Right ventricle myocardium superior (tissue), 1 donor: Measurements from ENCODE around the gene CD247. TPM values are rescaled to one million over a fixed set of nuclear protein-coding genes. Genes with fewer than 3 reads are reported as not detected.

ENCODE experiments used
- ATAC-seq: fragments of 200-7000 bp; cut with Tn5 transposase; one replicate; pipeline ENCODE4 v1.9.1; 2020; ENCODE audit warnings: mild to moderate bottlenecking; ENCODE audit not compliant: poor library complexity
- DNase-seq: peaks from one replicate; pipeline ENCODE4 v3.0.0-alpha.2; 2020
- intact Hi-C: fragments of 100-400 bp; cut with DNase I; formaldehyde crosslinking; loops from one replicate; pipeline ENCODE4 v1.11.2; 2022
- total RNA-seq: library from RNA; stranded (reverse); fragmentation: NEBNext Ultra II Directional; extraction: Animal tissue kit (Norgen Biotek cat#: 25700); gene quantifications from one replicate; pipeline ENCODE4 v1.2.1, GENCODE V29; 2021
- donor health status: DM: no; HTN: yes; CAD: no; lungs with severe emphysema.

CD247 gene
- total RNA-seq, 1 donor from 2014 or later: 0.54 TPM

GRCh38 chr1:167454304-167454893 is 63.9 kb downstream of the CD247 start:
- ATAC-seq (no peak), DNase-seq (no peak)
- intact Hi-C loops: loop anchor here (10.0 kb wide), 1 partner anchor 80 kb away; no protein-coding TSS in a partner anchor

- intact Hi-C loops: loop anchor here (10.0 kb wide), 1 partner anchor 82 kb away; no protein-coding TSS in a partner anchor
- ATAC-seq: no peak
- DNase-seq: no peak
These were observed 65.2 kb downstream of the CD247 start for GRCh38 chr1:167453123-167453522.

GRCh38 chr1:167452483-167452882 is 65.8 kb downstream of the CD247 start:
- ATAC-seq: no peak
- no peak for DNase-seq
- intact Hi-C loops: loop anchor here (10.0 kb wide), 1 partner anchor 82 kb away; no protein-coding TSS in a partner anchor

- no peak for ATAC-seq
- no peak for DNase-seq
- intact Hi-C loops: loop anchor here (10.0 kb wide), 1 partner anchor 84 kb away; no protein-coding TSS in a partner anchor
These were observed 67.5 kb downstream of the CD247 start for GRCh38 chr1:167450843-167451242.

GRCh38 chr1:167447521-167448136 is 70.7 kb downstream of the CD247 start:
- intact Hi-C loops: no loop called here
- ATAC-seq (peak; percentile 33), DNase-seq (peak; percentile 51)

- intact Hi-C loops: no loop called here
- no peak for ATAC-seq
- no peak for DNase-seq
These were observed 71.4 kb downstream of the CD247 start for GRCh38 chr1:167446966-167447365.

- no peak for DNase-seq
- ATAC-seq: no peak
- intact Hi-C loops: loop anchor here (2.0 kb wide), 2 partner anchors 177 to 379 kb away; no protein-coding TSS in a partner anchor
These were observed 74.6 kb downstream of the CD247 start for GRCh38 chr1:167443757-167444156.

GRCh38 chr1:167442854-167443565 is 75.3 kb downstream of the CD247 start:
- DNase-seq: no peak
- no peak for ATAC-seq
- intact Hi-C loops: loop anchor here (2.0 kb wide), 2 partner anchors 176 to 378 kb away; no protein-coding TSS in a partner anchor

- intact Hi-C loops: loop anchor here (2.0 kb wide), 2 partner anchors 175 to 377 kb away; no protein-coding TSS in a partner anchor
- peak; percentile 93 for DNase-seq
- ATAC-seq: peak; percentile 96
These were observed 76.0 kb downstream of the CD247 start for GRCh38 chr1:167442142-167442848.

GRCh38 chr1:167441222-167441621 is 77.1 kb downstream of the CD247 start:
- intact Hi-C loops: no loop called here
- no peak for DNase-seq
- ATAC-seq: no peak

- no peak for DNase-seq
- ATAC-seq: no peak
- intact Hi-C loops: no loop called here
These were observed 77.6 kb downstream of the CD247 start for GRCh38 chr1:167440776-167441175.

- intact Hi-C loops: no loop called here
These were observed 78.0 kb downstream of the CD247 start for GRCh38 chr1:167440345-167440744.

GRCh38 chr1:167439301-167439988 is 78.9 kb downstream of the CD247 start:
- peak; percentile 51 for DNase-seq
- intact Hi-C loops: no loop called here
- ATAC-seq: peak; percentile 42

More at GRCh38 chr1:167440345-167440744, 78.0 kb downstream of the CD247 start:
- ATAC-seq (no peak), DNase-seq (no peak)

- intact Hi-C loops: no loop called here
- DNase-seq: no peak
- no peak for ATAC-seq
These were observed 79.9 kb downstream of the CD247 start for GRCh38 chr1:167438171-167439138.

- DNase-seq (no peak), ATAC-seq (no peak)
- intact Hi-C loops: no loop called here
These were observed 82.8 kb downstream of the CD247 start for GRCh38 chr1:167435484-167435883.

- ATAC-seq: no peak
- intact Hi-C loops: no loop called here
- DNase-seq: no peak
These were observed 84.0 kb downstream of the CD247 start for GRCh38 chr1:167434306-167434705.

GRCh38 chr1:167433884-167434283 is 84.4 kb downstream of the CD247 start:
- intact Hi-C loops: no loop called here
- ATAC-seq (no peak), DNase-seq (no peak)
